ENCODE data around the gene BRCA2.
A peak's percentile ranks its signal among the peaks of the same experiment; 100 is the strongest.

BRCA2 gene

DNA sequence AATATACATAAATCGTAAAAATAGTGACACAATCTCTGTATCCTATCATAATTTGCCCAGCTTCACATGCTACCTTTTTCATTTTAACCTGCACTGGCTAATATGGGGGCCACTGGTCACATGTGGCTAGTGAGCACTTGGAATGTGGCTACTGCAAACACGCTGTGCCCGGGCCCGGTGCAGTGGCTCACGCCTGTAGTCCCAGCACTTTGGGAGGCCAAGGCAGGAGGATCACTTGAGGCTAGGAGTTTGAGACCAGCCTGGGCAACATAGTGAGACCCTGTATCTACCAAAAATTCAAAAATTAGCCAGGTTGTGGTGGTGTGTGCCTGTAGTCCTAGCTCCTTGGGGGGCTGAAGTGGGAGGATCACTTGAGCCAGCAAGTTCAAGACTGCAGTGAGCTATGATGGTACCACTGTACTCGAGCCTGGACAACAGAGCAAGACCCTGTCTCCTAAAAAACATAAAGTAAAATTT is 114.2 kb downstream of the BRCA2 start:
- no peak for DNase-seq (ENCODE audit: low spot score)

DNA sequence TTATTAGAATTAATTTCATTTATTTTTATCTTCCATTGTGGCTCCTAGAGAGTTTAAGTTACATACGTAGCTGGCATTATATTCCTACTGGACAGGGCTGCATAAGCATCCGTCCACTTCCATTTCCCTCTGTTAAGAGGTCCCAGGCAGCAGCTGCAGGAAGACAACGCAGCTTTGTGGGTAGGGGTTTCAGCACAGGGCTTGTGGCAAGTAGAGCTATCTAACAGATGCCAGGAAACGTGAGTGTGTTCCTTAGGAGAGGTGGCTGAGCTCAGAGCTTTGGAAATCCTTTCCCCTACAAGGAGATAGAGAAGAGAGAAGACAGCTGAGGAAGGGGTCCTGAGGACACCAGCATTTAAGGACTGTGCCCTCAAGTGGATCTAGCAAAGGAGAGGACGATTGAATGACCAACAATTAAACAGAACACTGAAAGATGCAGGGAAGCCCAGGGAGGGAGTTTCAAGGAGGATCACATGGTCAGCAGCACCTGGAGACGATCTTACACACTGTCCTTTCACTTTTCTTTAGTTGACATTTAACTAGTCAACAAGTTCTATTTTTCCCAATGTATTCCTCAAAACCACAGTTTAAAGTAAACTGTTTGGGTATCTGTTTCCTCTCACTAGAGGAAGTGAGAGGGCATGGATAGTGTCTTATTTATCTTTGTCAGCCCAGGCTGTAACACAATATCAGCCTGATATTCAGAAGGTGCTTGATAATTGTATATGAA is 114.9 kb downstream of the BRCA2 start:
- DNase-seq (ENCODE audit: low spot score) = no peak

DNA sequence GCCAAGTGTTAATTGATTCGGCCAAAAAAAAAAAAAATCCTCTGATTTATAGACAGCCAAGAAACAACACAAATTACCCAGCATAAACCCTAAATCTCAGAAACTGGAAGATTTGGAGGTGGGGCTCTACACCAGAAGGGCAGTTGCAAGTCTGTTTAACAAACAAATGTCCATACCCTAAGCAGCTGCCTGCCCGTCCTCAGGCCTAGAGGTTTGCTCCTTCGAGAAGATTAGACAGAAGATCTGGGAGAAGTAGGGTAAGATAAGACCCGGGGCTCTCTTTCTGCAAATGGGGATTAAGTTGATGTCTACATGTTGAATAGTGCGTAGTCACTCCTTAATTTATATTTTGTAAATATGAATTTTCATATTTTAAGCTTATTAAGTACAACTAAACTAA is 116.1 kb downstream of the BRCA2 start:
- DNase-seq (ENCODE audit: low spot score) = no peak

DNA sequence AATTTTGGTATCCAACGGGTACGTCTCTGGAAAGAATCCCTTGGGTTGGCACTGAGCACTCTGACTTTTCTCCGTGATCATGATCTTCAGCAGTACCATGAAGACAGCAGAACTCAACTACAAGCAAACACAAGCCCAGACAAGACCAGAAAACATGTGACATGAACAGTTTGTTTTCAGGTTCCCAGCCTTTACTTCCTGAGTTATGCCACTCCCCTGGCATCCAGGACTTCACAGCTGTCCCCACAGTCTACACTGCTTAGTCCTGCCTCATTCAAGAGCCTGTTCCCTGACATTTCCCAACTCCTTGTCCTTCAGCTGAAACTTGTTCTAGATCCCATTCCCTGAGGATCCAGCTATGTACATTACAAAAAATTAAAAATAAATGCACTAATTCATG is 117.5 kb downstream of the BRCA2 start:
- no peak for DNase-seq (ENCODE audit: low spot score)

DNA sequence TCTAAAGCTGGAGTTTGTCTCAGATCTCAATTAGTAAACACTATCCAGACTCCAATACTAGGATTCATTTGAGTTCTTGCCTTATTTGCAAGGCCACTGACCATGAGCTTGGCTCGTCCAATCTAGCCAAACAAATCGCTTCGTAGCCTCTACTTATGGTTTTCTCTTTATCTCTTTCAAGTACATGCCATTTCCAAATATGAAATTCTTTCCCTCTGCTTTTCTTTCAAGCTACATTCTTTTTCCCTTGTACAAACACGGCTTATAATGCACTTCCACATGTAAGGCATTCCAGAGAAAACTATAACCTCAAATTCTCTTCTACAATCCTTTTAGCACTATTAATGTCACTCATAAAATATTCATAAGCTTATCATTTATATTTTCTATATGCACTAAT is 123.6 kb downstream of the BRCA2 start:
- DNase-seq (ENCODE audit: low spot score) = no peak

DNA sequence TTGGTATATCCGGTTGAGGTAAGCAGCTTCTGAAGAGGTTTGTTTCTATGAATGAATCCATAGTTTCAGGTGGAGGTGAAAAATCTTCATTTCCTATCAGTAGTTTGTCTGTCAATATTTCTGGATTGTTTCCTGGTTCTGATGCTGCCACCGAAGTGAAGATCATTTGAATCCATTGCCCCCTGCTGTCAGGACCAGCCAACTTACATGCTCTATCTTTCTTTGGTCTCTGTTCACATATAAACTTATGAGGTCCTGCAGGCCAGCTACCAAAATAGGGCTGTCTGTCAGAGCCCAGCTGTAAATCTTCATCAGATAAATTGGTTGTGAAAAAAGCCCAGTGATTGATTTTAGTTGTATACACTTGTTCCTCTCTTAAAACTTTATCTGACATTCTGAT is 127.8 kb downstream of the BRCA2 start:
- DNase-seq (ENCODE audit: low spot score) = peak; percentile 41

DNA sequence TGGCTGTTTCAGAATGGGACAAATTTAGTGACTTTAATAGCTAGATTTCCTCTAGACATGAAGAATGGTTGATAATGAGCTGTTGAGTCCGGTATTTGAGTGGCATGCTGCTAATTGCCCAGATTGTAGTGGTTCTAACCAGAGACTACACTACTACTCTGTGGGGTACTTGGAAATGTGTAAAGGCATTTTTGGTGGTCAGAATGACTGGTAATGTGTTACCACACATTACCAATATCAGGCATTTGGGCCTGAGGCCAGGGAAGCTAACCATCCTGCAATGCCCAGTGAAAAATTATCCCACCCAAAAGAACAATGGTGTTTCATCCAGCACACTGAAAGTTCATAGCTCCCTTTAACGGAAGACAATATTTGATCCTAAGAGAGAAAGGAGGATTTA is 130.2 kb downstream of the BRCA2 start:
- no peak for DNase-seq (ENCODE audit: low spot score)

DNA sequence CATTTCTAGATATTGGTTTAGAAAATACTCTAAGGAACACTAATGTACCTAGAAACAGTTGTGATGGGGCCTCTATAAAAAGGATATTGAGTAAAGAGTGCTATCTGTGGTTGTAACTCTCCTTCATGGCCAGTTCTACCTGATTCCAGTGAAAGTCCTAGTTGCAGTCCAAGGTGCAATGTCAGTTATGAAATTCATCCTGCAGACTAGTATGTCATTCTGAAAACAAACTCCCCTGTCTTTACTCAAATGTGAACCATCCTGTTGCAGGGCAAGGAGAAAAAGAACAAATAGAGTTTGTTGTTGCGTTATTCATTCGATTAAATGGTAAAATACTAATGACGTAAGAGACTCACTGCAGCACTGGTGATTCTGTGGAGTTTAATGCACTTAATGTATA is 130.9 kb downstream of the BRCA2 start:
- DNase-seq (ENCODE audit: low spot score) = no peak

DNA sequence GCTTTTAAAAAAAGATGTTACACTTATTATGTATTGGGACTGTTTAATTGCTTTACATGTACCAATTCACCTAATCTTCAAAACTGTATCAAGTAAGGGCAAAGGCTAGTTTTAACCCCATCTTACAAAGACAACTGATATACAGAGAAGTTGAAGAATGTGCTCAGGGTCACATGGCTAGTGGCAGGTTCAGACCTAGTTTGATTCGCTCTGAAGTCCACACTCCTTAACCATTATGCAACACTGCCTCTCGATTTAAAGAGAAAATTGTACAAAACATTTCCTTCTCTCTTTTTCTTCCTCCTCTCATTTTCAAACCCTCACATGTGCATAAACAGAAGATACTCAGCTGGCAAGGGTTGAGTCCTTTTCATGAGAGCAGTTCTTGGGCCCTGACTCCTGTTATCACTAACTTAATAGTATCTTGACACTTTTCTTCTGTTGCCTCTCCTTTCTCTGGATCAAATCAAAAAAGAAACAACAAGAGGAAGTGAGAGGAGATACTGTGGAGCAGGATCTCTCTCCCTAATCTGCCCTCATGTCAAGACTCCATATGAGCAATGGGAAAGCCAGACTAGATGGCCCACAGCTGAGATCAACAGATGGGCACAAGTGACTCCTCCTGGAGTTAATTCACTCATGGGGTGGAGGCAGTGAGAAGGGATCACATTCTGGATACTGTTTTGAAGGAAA is 131.6 kb downstream of the BRCA2 start:
- no peak for DNase-seq (ENCODE audit: low spot score)

DNA sequence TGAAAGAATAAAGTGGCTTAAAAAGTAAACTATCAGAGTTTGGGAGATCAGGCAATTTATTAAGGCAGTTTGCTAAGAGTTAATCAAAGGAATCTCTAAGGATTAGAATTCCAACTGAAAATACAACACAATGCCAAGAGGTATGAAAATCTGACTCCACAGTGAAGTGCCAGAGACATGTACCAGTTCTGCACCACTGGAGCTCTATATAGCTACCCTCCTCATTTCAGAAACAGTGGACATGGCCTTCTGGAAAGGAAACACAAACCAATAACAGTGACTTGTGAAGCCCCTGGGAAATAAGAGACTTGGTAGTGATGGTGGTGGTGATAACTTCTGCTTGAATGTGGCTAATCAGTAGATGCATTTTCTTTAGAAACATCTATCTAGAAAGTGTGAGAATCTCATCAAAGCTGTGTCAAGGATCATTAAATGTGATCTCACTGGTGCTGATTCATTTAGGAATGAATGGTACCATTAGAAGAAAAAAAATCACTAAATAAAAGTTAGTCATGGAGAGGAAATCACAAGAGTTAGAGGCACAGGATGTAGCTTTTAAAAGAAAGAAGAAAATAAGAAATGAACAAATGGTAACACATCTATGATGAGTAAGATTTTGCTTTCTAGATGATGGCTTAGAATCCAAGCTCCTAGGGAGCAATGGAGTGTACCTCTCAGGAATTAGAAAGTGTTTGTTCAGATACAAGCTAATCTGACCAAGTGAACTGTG is 132.8 kb downstream of the BRCA2 start:
- DNase-seq (ENCODE audit: low spot score) = no peak

DNA sequence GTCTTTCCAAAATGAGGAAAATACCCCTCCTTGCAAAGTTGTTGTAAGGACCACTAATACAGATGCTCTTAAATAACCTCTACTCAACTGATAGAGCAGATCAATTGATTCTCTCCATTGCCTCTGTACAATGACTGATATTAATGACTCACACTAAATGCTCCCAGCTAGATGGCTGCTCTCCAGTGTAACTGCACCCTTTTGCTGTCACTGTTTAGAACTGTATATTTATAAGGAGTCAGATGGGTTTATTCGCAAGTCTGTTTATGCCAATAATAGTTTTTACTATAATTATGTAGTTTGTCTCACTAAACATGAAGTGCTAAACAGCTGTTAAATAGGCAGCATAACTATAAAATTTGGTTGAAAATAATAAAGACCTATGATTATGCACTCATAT is 133.7 kb downstream of the BRCA2 start:
- no peak for DNase-seq (ENCODE audit: low spot score)
